Activated naive CD4-positive, alpha-beta T cell treated with Interleukin-2 at 50 U/mL for 16 hours (primary cell): ENCODE results near the gene CKS2.

Source experiments
- DNase-seq: peaks from one replicate; pipeline ENCODE4 v3.0.0-alpha.2; 2020

The CKS2 gene

DNA sequence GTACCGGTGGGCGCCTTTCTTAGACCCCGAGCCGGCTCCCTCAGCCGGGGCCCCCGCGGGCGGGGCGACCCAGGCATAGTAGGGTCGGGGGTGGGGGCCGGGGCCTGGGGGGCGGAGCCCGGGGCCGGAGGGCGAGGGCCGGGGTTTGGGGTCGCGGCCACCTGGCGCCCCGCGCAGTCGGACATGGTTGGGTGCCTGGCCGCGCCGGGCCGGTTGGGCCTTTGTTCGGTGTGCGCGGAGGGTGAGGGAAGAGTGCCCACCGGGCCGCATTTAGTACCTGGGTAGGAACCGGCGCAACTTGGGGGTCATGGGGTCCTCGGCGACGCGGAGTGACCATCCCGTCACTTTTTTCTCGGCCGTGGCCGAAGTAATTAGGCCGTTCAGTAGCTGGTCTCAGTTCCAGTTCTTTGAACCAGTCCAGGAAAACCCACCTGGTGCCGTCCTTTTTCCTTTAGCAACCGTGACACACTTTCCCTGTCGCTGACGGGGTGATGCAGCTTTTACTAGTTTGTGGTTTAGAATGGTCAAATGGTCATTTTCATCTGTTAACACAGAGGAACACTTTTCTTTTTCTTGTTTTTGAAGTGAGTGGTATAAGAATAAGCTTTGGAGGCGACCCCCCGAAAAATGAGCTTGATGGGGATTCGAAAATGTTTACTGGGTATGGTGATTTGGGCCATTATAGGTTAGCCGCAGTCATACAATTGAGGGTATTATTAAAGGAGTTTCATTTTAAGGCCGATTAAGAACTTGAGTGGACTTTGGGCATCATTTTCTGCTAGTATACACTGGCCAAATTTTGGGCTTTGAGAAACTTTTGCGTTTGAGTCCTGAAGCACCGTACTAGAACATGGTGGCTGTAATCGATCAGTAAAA is 589 bp downstream of the CKS2 start:
- no peak for DNase-seq

- DNase-seq = no peak
These were observed 1.2 kb downstream of the CKS2 start for GRCh38 chr9:89312222-89312571.

DNA sequence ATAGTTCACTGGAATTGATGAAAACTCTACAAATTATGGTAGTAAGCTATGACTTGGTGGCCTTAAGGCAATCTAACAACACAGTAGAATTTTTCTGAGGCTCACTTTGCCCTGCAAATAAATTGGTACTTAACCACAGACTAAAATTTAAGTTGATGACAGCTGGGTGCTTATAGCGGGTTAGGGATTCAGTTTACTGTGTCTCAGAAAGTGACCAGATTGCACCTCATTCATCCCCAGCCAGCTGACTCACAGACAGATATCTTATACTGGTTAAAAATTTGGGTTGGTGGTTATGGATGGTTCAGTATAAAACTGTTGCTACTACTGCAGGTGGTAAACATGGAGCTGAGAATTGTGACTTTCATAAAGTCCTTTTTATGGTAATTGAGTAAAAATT is 2.8 kb downstream of the CKS2 start:
- DNase-seq = no peak

DNA sequence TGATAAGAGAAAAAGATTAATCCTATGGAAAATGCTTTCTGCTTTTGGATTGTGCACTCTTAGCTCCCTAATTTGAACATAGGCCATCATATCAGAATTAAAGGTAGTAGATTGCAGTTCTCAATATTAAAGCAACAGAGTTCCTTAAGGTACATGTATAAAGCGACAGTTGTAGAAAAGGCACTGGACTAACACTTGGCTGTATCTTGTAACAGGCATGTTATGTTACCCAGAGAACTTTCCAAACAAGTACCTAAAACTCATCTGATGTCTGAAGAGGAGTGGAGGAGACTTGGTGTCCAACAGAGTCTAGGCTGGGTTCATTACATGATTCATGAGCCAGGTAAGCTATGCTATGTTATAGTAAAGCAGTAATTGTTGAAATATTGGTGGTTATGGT is 4.0 kb downstream of the CKS2 start:
- no peak for DNase-seq

DNA sequence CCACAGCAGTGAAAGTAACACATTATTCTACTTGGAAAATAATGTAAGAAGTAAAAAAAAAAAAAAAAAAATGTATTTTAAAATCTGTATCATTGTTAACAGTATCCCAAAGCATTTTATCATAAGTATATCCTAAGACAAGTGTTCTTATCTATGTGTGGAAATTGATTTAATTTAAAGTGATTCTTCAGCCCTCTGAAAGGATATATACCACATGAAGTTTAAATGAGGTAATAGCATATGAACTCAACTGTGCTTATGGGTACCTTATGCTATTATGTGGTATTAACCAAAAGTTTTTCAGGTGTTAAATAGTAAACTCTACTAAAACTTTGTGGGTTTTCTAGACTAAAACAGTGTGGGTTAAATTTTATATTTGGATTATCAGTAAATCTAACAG is 4.5 kb downstream of the CKS2 start:
- no peak for DNase-seq

- no peak for DNase-seq
These were observed 6.3 kb downstream of the CKS2 start for GRCh38 chr9:89317282-89317681.

GRCh38 chr9:89318123-89319014 is 7.4 kb downstream of the CKS2 start, which contains the start of gene SECISBP2:
SECISBP2 (plus strand) TSS chr9:89318500; CDS start chr9:89318577, 77 bp downstream.
- peak; percentile 94 for DNase-seq

- no peak for DNase-seq
These were observed 8.3 kb downstream of the CKS2 start for GRCh38 chr9:89319015-89319905.

DNA sequence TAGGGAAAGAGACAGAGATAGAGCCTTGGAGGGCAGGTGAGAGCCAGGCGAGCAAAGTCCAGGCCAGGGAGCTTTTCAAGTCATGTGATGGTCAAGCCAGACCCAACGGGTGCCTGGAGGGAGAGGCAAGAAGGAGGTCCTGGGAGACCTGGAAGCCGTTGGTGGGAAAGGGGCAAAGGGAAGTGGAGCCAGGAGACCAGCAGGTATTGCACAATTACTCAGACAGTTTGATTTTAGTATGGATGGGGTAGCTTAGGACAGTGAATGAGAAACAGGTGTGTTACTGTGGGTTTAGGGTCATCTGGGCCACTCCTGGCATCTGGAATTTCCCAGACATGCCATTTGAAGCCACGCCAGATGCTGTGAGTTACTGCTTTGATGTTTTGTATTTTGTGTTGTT is 12.4 kb downstream of the CKS2 start:
- no peak for DNase-seq

DNA sequence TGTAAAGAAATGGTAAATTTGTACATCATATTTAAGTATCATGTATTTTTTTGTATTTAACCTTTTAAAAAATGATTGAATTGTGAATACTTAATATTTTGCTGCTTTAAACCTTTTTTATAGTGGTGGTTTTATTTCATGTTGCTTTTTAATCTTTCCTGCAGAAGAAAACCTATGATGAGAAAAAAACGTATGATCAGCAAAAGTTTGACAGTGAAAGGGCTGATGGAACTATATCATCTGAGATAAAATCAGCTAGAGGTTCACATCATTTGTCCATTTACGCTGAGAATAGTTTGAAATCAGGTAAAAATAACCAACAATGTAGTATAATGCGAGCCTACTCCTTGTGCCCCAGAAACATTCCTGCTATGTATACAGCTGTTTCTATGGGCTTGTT is 14.7 kb downstream of the CKS2 start:
- DNase-seq = no peak

- DNase-seq = no peak
These were observed 17.1 kb downstream of the CKS2 start for GRCh38 chr9:89328064-89328463.

DNA sequence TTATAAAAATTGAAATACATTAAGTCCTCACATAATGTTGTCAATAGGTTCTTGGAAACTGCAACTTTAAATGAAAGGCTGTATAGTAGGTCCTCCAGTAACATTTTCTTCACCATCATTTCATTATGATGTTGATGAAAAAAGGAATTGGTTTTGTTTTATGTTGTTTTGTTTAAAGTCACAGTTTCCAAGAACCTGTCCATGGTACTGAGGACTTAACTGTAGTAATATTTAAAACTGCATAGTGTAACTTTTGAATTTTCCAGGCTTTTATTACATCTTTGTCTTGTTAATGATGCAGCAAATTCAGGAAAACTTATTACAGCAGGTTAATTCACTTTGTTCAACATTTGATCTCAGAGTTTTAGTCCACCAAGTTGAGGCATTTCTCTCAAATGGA is 18.9 kb downstream of the CKS2 start:
- DNase-seq = no peak

- no peak for DNase-seq
These were observed 19.5 kb downstream of the CKS2 start for GRCh38 chr9:89330513-89330912.

DNA sequence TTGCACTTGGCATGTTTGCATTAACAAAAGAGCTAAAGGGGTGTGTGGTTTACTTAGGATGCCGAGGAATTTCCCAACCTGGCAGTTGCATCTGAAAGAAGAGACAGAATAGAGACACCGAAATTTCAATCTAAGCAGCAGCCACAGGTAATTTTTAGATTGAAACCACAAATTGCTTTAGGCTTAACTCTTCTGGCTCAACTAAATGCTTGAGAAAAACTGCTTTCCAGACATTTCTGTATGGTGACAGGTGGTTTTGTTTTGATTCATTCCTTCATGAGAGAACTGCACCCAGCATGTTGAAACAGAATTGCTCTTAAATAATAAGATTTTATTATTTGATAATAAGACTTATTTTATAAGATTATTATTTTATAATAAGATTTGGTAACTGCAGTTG is 28.8 kb downstream of the CKS2 start:
- DNase-seq = no peak

DNA sequence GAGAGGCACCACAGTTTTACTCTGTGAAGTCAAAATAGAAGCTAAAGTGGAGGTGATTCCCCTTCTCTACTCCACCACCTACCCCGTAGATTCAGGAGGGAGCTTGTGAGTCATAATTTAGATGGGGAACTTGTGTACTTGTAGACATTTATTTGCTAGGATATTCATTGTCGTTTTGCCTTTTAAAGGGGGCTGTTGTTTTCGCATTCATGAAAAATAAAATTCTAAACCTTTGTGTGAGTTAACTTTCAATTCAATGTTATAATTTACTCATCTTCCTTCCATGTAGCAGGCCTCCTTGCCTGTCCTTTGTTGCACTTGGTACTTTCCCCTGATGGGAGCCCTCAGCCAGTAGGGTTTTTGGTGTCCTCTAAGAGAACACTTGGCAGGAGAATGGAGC is 29.3 kb downstream of the CKS2 start:
- no peak for DNase-seq

GRCh38 chr9:89342213-89342612 is 31.2 kb downstream of the CKS2 start:
- no peak for DNase-seq

GRCh38 chr9:89342948-89343347 is 32.0 kb downstream of the CKS2 start:
- DNase-seq = no peak

DNA sequence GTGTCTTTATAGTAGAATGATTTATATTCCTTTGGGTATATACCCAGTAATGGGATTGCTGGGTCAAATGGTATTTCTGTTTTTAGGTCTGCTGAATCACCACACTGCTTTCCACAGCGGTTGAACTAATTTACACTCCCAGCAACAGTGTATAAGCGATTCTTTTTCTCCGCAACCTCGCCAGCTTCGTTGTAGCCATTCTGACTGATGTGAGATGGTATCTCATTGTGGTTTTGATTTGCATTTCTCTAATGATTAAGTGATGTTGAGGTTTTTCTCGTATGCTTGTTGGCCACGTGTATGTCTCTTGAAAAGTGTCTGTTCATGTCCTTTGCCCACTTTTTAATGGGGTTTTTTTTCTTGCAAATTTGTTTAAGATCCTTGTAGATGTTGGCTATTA is 32.8 kb downstream of the CKS2 start:
- DNase-seq = peak; percentile 41

DNA sequence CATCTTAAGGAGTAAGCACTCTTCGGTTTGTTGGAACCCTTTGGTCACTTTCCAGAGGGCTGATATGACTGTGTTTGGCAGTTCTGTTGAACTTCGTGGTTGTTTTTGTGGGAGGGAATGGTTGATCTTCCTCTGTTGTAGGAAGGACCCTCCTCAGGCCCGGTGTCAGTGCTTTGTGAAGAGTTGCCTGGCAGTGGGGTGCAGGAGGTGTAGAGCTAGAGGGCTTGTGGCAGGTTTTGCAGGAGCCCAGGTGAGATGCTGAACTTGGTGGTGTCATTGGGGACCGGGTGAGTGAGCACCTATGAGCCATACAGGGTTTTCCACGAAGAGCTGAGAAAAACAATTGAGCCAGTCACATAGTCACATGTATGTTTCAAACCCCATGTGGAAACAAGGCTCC is 34.5 kb downstream of the CKS2 start:
- DNase-seq = no peak

DNA sequence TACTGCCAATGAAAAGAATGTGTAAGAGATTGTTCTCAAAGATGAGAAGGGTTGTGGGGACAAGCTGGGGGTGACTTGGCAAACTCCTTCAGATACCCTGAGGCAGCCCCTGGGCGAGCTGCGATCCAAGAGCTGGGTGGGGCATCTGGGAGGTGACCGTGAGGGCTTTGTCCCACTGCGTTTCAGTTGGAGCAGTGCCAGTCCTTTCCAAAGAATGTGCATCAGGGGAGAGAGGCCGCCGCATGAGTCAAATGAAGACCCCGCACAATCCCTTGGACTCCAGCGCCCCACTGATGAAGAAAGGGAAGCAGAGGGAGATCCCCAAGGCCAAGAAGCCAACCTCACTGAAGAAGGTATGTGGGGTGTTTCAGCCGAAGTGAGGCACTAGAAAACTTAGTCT is 35.7 kb downstream of the CKS2 start:
- no peak for DNase-seq

DNA sequence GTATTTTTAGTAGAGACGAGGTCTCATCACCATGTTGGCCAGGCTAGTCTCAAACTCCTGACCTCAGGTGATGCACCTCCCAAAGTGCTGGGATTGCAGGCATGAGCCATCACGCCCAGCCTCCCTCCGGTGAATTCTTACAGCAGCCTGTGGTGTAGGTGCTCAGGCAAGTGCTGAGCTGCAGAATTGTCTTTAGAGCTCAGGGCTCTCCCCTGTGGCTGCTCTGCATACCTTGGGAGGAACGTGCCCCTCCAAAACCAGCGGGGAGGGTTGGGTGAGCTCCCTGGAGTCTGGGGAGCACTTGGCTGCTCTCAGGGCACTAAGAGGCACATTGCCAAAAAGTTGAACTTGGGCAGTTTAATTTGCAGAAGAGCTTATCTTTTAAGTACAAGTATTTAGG is 36.7 kb downstream of the CKS2 start:
- DNase-seq = no peak

DNA sequence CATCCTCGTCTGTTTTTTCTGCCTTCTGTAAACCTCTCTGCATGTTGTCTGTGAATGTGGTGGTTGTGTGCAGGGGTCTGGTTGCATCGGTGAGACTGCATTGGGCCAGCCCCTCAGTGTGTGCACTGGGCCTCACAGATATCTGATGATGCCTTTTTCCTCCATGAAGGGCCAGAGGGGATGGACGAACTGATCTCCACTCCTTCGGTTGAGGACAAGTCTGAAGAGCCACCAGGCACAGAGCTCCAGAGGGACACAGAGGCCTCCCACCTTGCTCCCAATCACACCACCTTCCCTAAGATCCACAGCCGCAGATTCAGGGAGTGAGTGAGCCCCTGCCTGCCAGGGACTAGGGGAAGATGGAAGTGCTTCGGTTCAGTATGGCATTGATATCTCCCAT is 38.6 kb downstream of the CKS2 start:
- no peak for DNase-seq

- no peak for DNase-seq
These were observed 40.1 kb downstream of the CKS2 start for GRCh38 chr9:89350988-89351557.
